Neural cell (in vitro differentiated cells): Measurements from ENCODE around the gene PTER.

Source experiments
- EP300 ChIP-seq: fragments of 450-650 bp; conservative IDR thresholded peaks from 2 replicates; pipeline ENCODE4 v1.6.1; 2014; ENCODE audit warnings: antibody characterized with exemption, mild to moderate bottlenecking, moderate library complexity; ENCODE audit not compliant: poor library complexity, severe bottlenecking
- POLR2AphosphoS5 ChIP-seq: IDR thresholded peaks from 2 replicates; pipeline ENCODE4 v1.6.1; 2012
- TF ChIP-seq, protein P1 (sequence below): fragments of 450-650 bp; IDR thresholded peaks from 2 replicates; pipeline ENCODE4 v1.5.1; 2014; ENCODE audit warnings: antibody characterized with exemption, mild to moderate bottlenecking, moderate library complexity; ENCODE audit not compliant: poor library complexity, severe bottlenecking

DNA sequence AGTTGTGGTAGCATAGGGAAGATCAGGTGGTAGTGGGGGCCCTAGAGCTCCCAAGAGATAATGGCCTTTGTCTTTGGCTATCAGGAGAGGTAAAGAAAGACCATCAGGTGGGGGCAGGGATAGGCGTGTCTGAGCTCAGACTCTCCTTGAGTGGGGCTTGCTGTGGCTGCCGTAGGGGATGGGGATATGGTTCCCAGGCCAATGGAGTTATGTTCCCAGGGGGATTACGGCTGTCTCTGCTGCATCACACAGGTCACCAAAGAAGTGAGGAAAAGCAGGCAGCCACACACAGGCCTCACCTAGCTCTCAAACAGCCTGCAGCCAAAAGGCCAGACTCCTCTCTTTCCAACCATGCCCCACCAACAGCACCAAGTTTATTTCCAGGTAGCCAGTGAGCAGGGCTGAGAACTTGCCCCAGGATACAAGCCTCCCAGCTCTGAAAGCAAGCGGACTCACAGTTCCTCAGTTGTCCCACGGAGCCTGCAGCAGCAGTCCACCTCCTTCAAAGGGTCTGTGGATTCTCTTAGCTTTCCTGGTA is 122.5 kb downstream of the PTER start:
- TF ChIP-seq, protein P1, sequence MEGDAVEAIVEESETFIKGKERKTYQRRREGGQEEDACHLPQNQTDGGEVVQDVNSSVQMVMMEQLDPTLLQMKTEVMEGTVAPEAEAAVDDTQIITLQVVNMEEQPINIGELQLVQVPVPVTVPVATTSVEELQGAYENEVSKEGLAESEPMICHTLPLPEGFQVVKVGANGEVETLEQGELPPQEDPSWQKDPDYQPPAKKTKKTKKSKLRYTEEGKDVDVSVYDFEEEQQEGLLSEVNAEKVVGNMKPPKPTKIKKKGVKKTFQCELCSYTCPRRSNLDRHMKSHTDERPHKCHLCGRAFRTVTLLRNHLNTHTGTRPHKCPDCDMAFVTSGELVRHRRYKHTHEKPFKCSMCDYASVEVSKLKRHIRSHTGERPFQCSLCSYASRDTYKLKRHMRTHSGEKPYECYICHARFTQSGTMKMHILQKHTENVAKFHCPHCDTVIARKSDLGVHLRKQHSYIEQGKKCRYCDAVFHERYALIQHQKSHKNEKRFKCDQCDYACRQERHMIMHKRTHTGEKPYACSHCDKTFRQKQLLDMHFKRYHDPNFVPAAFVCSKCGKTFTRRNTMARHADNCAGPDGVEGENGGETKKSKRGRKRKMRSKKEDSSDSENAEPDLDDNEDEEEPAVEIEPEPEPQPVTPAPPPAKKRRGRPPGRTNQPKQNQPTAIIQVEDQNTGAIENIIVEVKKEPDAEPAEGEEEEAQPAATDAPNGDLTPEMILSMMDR = no peak
- TF ChIP-seq POLR2AphosphoS5 (no peak), EP300 (no peak)
